Transverse colon (tissue), 4 donors: ENCODE results near the gene KRTAP4-7. TPM values are rescaled to one million over a fixed set of nuclear protein-coding genes. Genes with fewer than 3 reads are reported as not detected.
"Not testable (repeated sequence)": the region's sequence is repeated elsewhere in the genome, so short reads cannot be mapped to it uniquely, and the experiment has no call there.

Experiments used
- DNase-seq: peaks from one replicate; pipeline ENCODE4 v3.0.0-alpha.2; 2019
- H3K27ac ChIP-seq, 4 donors: fragments of 200-600 bp; sonication (generic); 2 replicates each; pipeline ENCODE4 v1.5.1; 2016 to 2018; ENCODE audit warnings: inconsistent platforms in 4 of 4
- H3K27me3 ChIP-seq: fragments of 200-600 bp; sonication (generic); 2 replicates; pipeline ENCODE4 v1.5.1; 2017; ENCODE audit warnings: inconsistent platforms
- H3K36me3 ChIP-seq, 4 donors: fragments of 200-600 bp; sonication (generic); 2 replicates each; pipeline ENCODE4 v1.5.1; 2017 to 2019; ENCODE audit warnings: inconsistent platforms in 4 of 4
- H3K4me1 ChIP-seq, 4 donors: fragments of 200-600 bp; sonication (generic); 2 replicates each; pipeline ENCODE4 v1.5.1; 2017 to 2020; ENCODE audit warnings: inconsistent platforms in 4 of 4
- H3K4me3 ChIP-seq, 4 donors: fragments of 200-600 bp; sonication (generic); 1 replicate in 1 of 4; 2 replicates in 3 of 4; pipeline versions ENCODE4 v1.5.1 to v1.6.1; 2017 to 2019; ENCODE audit warnings: inconsistent platforms in 4 of 4
- H3K9me3 ChIP-seq, 2 donors: fragments of 200-600 bp; sonication (generic); 2 replicates each; pipeline ENCODE4 v1.5.1; 2017 to 2019; ENCODE audit warnings: inconsistent platforms in 2 of 2
- EP300 ChIP-seq: sonication (generic); formaldehyde crosslinking; IDR thresholded peaks from one replicate; pipeline ENCODE4 v1.6.1; 2017; ENCODE audit warnings: antibody characterized with exemption, low read depth
- POLR2A ChIP-seq: fragments of 450-650 bp; IDR thresholded peaks from one replicate; pipeline ENCODE4 v1.6.1; 2016; ENCODE audit warnings: antibody characterized with exemption, mild to moderate bottlenecking, moderate library complexity
- POLR2AphosphoS5 ChIP-seq, 3 donors: sonication (generic); formaldehyde crosslinking; IDR thresholded peaks; one replicate each; pipeline ENCODE4 v1.6.1; 2016; ENCODE audit warnings: antibody characterized with exemption in 3 of 3
- WGBS, 2 donors: methylation state at CpG; one replicate each; pipeline ENCODE4 v1.1.5; 2018; ENCODE audit warnings: low coverage in 1 of 2; 5-methylcytosine and 5-hydroxymethylcytosine counted together
- in situ Hi-C, 4 donors: fragments of 200-750 bp; cut with MboI; loops; one replicate each; pipeline versions ENCODE4 v1.15.0 to v1.15.1; 2017; ENCODE audit warnings: low sequenced_read_pairs in 3 of 4, low pct_ligation_motif_present in 1 of 4, low pct_unique_long_range_greater_than_20kb in 1 of 4
- intact Hi-C: fragments of 100-400 bp; cut with DNase I; formaldehyde crosslinking; loops from one replicate; pipeline ENCODE4 v1.15.1; 2023; ENCODE audit warnings: low total_unique reads
- total RNA-seq, 4 donors: library from RNA; depleted of rRNA; stranded (reverse); fragments of >200 nt; gene quantifications; one replicate each; pipeline ENCODE4 v1.1.0, GENCODE V29; 2016
- TF ChIP-seq, protein P1 (sequence below), 5 experiments: fragments of 200-600 bp in 3 of 5; fragments of 450-650 bp in 2 of 5; sonication (generic) in 3 of 5; IDR thresholded peaks; 1 replicate in 2 of 5; 2 replicates in 3 of 5; pipeline ENCODE4 v1.5.1; 2016 to 2017; ENCODE audit warnings: antibody characterized with exemption in 5 of 5, inconsistent platforms in 3 of 5, mild to moderate bottlenecking in 2 of 5, moderate library complexity in 1 of 5

Gene KRTAP4-7
- total RNA-seq, 4 donors from 2014 or later: not detected

DNA sequence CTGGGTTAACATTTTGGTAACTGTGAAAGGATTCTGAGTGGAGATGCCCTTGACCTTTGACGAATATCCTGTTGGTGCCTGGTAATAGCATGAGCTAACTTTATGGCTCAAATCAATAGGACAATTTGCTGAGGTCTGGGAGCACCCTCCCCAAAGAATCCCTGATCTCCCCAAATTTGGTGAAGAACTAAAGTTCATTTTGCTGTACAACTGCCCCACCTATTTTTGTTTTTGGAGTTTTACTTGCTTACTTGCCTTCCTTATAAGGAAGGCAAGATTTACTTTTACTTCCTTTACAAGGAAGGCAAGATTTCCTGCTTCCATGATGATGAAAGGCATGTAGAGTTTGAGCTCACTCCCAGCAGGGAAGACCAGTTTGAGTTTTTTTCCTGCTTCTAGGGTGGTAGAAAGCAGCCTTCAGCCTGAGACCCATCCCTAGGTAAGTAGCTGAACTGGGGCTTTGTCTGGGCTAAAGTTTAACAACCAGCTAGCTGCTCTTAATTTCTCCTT lies 24.0 kb downstream of the KRTAP4-7 start:
- WGBS, 2 donors: 59% methylated on average over 1 of the region's 1 CpG; no CpG with 5 or more reads in 1 of the 2 donors
- intact Hi-C loops (no loop called here), in situ Hi-C loops (no loop called here)
- Histone ChIP-seq H3K27me3 (no peaks in the 10 kb centered on the region), H3K36me3 (no peaks in the 10 kb centered on the region), H3K4me3 (no peak overlapping the region), H3K27ac (no peak overlapping the region), H3K4me1 (no peaks in the 10 kb centered on the region), H3K9me3 (no peaks in the 10 kb centered on the region)
- TF ChIP-seq EP300 (no peak), POLR2AphosphoS5 (IDR thresholded peaks at IDR 0.05) (no peak), POLR2A (no peak)
- TF ChIP-seq, protein P1, sequence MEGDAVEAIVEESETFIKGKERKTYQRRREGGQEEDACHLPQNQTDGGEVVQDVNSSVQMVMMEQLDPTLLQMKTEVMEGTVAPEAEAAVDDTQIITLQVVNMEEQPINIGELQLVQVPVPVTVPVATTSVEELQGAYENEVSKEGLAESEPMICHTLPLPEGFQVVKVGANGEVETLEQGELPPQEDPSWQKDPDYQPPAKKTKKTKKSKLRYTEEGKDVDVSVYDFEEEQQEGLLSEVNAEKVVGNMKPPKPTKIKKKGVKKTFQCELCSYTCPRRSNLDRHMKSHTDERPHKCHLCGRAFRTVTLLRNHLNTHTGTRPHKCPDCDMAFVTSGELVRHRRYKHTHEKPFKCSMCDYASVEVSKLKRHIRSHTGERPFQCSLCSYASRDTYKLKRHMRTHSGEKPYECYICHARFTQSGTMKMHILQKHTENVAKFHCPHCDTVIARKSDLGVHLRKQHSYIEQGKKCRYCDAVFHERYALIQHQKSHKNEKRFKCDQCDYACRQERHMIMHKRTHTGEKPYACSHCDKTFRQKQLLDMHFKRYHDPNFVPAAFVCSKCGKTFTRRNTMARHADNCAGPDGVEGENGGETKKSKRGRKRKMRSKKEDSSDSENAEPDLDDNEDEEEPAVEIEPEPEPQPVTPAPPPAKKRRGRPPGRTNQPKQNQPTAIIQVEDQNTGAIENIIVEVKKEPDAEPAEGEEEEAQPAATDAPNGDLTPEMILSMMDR (IDR thresholded peaks at IDR 0.05): no peak
- no peak for DNase-seq

DNA sequence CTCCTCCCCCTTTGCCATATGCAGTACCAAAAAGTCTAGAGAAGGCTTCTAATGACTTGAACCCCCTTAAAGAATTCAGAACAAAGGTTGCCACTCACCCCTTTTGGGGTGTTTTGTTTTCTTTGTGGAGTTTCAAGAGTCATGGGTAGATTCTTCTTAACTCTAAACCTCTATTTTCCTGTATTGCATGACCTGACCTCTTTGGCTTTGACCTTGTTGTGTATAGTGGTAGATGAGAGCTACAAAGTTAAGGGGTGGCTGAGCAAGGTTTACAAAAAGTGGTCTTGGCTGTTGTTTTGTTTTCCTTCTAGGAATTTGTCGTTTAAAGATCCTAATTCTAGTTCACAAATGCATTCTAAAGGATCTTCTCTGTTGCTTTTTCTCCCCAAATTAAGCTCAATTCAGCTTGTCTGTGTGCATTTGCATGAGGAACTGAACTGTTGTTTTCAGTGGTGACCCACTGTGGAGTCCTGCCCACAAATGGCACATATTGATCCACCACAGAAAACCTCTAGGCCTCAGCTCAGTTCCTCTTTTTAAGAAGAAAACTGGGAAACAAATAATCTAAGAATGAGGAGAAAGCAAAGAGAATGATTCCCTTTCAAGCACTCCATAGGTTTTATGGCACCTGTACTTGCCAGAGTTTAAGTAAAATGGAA lies 24.9 kb downstream of the KRTAP4-7 start:
- WGBS, 2 donors: 0% methylated on average over 1 of the region's 1 CpG; no CpG with 5 or more reads in 1 of the 2 donors

DNA sequence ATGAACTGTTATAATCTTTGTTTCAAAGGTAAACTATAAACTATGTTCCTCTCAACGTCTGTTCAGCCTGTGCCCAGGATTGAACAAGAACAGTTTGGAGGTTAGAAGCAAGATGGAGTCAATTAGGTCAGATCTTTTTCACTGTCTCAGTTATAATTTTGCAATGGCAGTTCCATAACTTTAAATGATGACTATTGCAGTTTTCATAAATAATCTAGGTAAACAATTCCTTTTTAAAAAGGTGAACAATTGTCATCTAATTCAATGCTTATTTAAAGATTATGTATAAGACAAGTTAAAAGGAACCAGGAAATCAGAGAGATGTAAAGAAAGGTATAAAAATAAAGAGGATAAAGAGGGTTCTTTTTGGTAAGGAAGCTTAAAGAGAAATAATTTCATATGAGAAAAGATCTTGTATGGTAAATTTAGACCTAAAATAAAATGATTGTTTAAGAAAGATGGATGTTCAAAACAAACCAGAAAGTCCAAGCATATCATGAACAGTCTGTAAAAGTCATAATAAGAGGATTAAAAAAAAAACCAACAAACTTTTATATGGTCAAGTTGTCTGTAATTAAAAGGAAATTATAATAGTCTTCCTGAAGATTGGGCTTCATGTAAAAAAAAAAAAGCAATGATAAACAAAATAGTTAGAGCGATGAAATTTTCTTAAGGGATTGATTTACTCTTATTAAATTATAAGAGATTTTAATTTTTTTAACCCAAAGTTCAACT lies 27.4 kb downstream of the KRTAP4-7 start:
- TF ChIP-seq POLR2AphosphoS5 (IDR thresholded peaks at IDR 0.05) (no peak), EP300 (no peak), POLR2A (no peak)
- TF ChIP-seq, protein P1 (IDR thresholded peaks at IDR 0.05): no peak
- in situ Hi-C loops (no loop called here), intact Hi-C loops (no loop called here)
- H3K27ac ChIP-seq: no peak overlapping the region
- no peak overlapping the region for H3K4me3 ChIP-seq
- peaks cover 5% of the 10 kb centered on the region for H3K27me3 ChIP-seq
- DNase-seq: no peak
- H3K4me1 ChIP-seq: no peaks in the 10 kb centered on the region
- WGBS, 2 donors: 82 to 86% methylated on average over 2 of the region's 2 CpGs
- no peaks in the 10 kb centered on the region for H3K36me3 ChIP-seq
- no peaks in the 10 kb centered on the region for H3K9me3 ChIP-seq

More for the DNA sequence above, 24.9 kb downstream of the KRTAP4-7 start:
- DNase-seq, H3K4me3 ChIP-seq, H3K27me3 ChIP-seq, H3K9me3 ChIP-seq, intact Hi-C loops, H3K4me1 ChIP-seq, H3K36me3 ChIP-seq, H3K27ac ChIP-seq, in situ Hi-C loops: not testable (repeated sequence)

DNA sequence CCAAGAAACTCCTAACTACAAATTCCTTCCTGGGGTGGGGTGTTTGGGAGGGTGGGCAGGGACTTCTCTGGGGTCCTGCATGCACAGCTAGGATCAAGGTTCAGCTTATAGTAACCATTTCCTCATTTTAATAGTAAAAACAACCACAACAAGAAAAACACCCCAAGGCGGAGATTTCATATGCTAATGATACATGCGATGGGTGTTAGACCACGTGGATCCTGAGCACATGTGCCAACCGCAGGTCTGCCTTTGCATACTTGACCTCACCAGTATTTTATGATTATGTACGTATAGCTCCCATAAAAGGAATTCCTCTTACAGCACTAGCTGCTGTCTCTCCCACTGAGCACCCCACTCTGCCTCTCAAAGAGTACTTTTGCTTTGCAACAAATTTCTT lies 32.3 kb downstream of the KRTAP4-7 start:
- in situ Hi-C loops: no loop called here
- 0 to 28% methylated on average over 1 to 5 of the region's 5 CpGs for WGBS, 2 donors
- Histone ChIP-seq H3K27me3 (peaks cover 8% of the 10 kb centered on the region), H3K36me3 (no peaks in the 10 kb centered on the region), H3K9me3 (no peaks in the 10 kb centered on the region), H3K4me3 (no peak overlapping the region), H3K27ac (no peak overlapping the region), H3K4me1 (no peaks in the 10 kb centered on the region)
- DNase-seq: no peak
- intact Hi-C loops: no loop called here
- TF ChIP-seq, protein P1 (IDR thresholded peaks at IDR 0.05): no peak
- TF ChIP-seq POLR2AphosphoS5 (IDR thresholded peaks at IDR 0.05) (no peak), POLR2A (no peak), EP300 (no peak)

DNA sequence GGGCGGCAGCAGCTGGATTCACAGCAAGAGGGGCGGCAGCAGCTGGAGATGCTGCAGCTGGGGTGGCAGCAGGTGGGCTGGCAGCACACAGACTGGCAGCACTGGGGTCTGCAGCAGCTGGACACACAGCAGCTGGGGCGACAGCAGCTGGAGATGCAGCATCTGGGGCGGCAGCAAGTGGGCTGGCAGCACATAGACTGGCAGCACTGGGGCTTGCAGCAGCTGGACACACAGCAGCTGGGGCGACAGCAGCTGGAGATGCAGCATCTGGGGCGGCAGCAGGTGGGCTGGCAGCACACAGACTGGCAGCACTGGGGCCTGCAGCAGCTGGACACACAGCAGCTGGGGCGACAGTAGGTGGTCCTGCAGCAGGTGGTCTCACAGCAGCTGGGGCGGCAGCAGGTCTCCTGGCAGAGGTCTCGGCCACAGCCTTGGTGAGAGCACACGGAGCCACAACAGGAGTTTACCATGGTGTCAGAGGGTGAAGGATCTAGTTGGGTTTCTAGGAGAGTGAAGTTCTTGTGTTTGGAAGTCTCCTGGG lies 34.0 kb downstream of the KRTAP4-7 start, which contains the start of gene KRTAP4-11:
Gene KRTAP4-11 (minus strand): TSS at position 528 of the 541 bp plus-strand sequence. CDS start 58 bp downstream, at position 470.
- DNase-seq, H3K27me3 ChIP-seq, in situ Hi-C loops, H3K27ac ChIP-seq, H3K4me3 ChIP-seq, intact Hi-C loops, H3K4me1 ChIP-seq, H3K36me3 ChIP-seq, H3K9me3 ChIP-seq: not testable (repeated sequence)
- WGBS, 2 donors: 76 to 100% methylated on average over 1 to 10 of the region's 10 CpGs
